Measurements from ENCODE around the gene SPTSSB. TPM values are rescaled to one million over a fixed set of nuclear protein-coding genes. Genes with fewer than 3 reads are reported as not detected.

SPTSSB gene
- total and polyA plus RNA-seq, 4 donors: under 0.01 to 1.0 (median 0.05) TPM

DNA sequence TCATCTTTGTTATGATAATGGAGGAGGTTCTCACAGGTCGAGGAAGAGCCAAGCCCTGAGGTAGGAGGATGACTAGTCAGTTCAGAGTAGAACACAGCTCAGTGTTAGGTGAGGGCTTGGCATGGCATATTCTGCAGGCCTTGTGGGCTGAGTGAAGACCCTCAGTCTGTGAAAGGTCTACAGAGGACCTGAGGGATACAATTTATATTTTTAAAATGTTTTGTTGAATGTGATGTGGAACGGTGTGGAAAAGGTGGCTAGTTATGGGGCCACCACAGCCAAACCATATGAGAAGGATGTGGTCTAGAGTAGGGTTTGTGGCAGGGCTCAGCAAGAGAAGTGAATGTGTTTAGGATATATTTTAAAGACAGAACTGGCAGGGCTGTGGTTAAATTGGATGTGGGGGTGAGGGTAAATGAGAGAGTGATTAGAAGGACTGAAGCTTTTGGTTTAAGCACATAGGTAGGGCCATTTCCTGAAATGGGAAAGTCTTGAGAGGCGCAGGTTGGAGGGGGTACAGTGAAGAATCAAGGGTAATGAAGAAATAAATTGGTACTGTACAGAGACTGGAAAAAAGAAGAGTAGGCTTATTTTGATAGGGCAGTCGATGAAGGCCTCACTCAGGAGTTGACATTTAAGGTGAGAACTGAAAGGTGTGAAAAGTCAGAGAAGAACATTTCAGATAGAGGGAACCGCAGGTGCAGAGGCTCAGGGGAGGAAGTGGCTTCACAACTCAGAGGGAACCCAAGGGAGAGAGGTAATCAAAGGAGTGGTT lies 60.5 kb downstream of the SPTSSB start:
- Histone ChIP-seq H3K4me1 (ENCODE audit: control insufficient read depth in 4 of 4, insufficient read depth in 4 of 4, low read length in 3 of 4) (no peaks in the 10 kb centered on the region), H3K27me3 (ENCODE audit: control insufficient read depth in 4 of 4, insufficient read depth in 4 of 4, low read length in 3 of 4) (no peaks in the 10 kb centered on the region), H3K36me3 (ENCODE audit: control insufficient read depth in 4 of 4, insufficient read depth in 3 of 4, low read depth in 1 of 4, low read length in 3 of 4) (no peaks in the 10 kb centered on the region), H3K9me3 (ENCODE audit: control insufficient read depth in 4 of 4, low read length in 3 of 4) (peaks cover 0 to 4% (median 0%) of the 10 kb centered on the region in 4 donors), H3K9ac (ENCODE audit: low read depth in 1 of 2, low read length in 2 of 2) (no peak overlapping the region), H3K27ac (ENCODE audit: low read depth in 1 of 2, low read length in 2 of 2) (no peak overlapping the region), H3K4me3 (ENCODE audit: low read depth in 1 of 3, low read length in 3 of 3) (no peak overlapping the region)
- TF ChIP-seq, protein P1, sequence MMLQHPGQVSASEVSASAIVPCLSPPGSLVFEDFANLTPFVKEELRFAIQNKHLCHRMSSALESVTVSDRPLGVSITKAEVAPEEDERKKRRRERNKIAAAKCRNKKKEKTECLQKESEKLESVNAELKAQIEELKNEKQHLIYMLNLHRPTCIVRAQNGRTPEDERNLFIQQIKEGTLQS (IDR thresholded peaks at IDR 0.05): no peak
- TF ChIP-seq RXRA (IDR thresholded peaks at IDR 0.05): no peak
- TF ChIP-seq GABPA (IDR thresholded peaks at IDR 0.05 in 1 of 2, conservative IDR thresholded peaks at IDR 0.05 in 1 of 2): no peak
- no peak for TF ChIP-seq RAD21 (IDR thresholded peaks at IDR 0.05)
- DNase-seq (ENCODE audit: low spot score): no peak
- 80% methylated on average over 5 of the region's 5 CpGs for WGBS

DNA sequence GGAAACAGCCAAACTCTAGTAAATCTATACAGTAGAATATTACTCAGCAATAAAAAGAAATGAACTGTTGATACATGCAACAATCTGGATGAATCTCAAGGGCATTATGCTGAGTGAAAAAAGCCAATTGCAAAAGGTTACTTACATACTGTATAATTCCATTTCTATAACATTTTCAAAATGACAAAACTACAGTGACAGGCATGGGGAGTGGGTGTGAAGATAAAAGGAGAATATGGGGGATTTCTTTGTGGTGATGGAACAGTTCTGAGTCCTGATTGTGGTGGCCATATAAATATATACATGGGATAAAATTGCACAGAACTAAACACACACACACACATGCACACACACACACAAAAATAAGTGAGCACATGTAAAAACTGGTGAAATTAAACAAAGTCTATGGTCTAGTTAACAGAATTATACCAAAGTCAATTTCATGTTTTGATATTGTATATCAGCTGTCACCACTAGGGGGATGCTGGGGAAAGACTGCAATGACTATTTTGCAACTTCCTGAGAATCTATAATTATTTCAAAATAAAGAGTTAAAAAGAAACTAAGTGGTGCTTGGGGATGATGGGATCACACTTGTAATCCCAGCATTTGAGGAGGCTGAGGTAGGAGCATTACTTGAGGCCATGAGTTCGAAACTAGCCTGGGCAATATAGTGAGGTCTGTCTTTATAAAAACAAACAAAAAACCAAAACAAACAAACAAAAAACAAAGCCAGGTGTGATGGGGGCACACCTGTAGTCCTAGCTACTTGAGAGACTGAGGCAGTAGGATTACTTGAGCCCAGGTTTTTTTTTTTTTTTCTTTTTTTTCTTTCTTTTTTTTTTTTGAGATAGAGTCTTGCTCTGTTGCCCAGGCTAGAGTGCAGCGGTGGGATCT lies 66.0 kb downstream of the SPTSSB start:
- Histone ChIP-seq H3K9ac (ENCODE audit: low read depth in 1 of 2, low read length in 2 of 2) (no peak overlapping the region), H3K4me1 (ENCODE audit: control insufficient read depth in 4 of 4, insufficient read depth in 4 of 4, low read length in 3 of 4) (no peaks in the 10 kb centered on the region), H3K36me3 (ENCODE audit: control insufficient read depth in 4 of 4, insufficient read depth in 3 of 4, low read depth in 1 of 4, low read length in 3 of 4) (no peaks in the 10 kb centered on the region), H3K4me3 (ENCODE audit: low read depth in 1 of 3, low read length in 3 of 3) (no peak overlapping the region), H3K27ac (ENCODE audit: low read depth in 1 of 2, low read length in 2 of 2) (no peak overlapping the region), H3K9me3 (ENCODE audit: control insufficient read depth in 4 of 4, low read length in 3 of 4) (peaks cover 0 to 4% (median 0%) of the 10 kb centered on the region in 4 donors), H3K27me3 (ENCODE audit: control insufficient read depth in 4 of 4, insufficient read depth in 4 of 4, low read length in 3 of 4) (no peaks in the 10 kb centered on the region)
- TF ChIP-seq HNF4G (IDR thresholded peaks at IDR 0.05) (no peak), RAD21 (IDR thresholded peaks at IDR 0.05) (peak; percentile 72 to 78)
- TF ChIP-seq, protein P2, sequence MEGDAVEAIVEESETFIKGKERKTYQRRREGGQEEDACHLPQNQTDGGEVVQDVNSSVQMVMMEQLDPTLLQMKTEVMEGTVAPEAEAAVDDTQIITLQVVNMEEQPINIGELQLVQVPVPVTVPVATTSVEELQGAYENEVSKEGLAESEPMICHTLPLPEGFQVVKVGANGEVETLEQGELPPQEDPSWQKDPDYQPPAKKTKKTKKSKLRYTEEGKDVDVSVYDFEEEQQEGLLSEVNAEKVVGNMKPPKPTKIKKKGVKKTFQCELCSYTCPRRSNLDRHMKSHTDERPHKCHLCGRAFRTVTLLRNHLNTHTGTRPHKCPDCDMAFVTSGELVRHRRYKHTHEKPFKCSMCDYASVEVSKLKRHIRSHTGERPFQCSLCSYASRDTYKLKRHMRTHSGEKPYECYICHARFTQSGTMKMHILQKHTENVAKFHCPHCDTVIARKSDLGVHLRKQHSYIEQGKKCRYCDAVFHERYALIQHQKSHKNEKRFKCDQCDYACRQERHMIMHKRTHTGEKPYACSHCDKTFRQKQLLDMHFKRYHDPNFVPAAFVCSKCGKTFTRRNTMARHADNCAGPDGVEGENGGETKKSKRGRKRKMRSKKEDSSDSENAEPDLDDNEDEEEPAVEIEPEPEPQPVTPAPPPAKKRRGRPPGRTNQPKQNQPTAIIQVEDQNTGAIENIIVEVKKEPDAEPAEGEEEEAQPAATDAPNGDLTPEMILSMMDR (IDR thresholded peaks at IDR 0.05; ENCODE audit: low read depth, low read length, missing input control): peak; percentile 57
- no peak for DNase-seq (ENCODE audit: low spot score)
- 94% methylated on average over 2 of the region's 2 CpGs for WGBS

DNA sequence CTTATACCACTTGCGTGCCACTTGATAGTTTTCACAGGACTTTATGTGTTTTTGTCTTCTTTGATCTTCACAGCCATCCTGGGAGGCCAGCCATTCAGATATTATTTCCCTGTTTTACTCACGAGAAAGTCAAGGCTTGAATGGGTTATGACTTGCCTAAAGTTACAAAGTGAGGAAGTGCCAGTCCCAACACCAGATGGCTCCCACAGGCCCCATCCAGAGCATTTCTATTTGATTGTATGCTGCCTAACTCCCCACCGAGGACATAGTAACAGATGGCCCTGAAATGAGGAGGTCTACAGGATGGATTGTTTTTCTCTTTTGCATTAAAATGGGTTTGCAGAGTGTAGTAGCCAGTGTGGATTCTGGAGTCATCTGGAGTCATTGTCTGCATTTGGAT lies 74.5 kb downstream of the SPTSSB start:
- H3K27me3 ChIP-seq (ENCODE audit: control insufficient read depth in 4 of 4, insufficient read depth in 4 of 4, low read length in 3 of 4): no peaks in the 10 kb centered on the region
- H3K27ac ChIP-seq (ENCODE audit: low read depth in 1 of 2, low read length in 2 of 2): no peak overlapping the region
- no peaks in the 10 kb centered on the region for H3K36me3 ChIP-seq (ENCODE audit: control insufficient read depth in 4 of 4, insufficient read depth in 3 of 4, low read depth in 1 of 4, low read length in 3 of 4)
- no peaks in the 10 kb centered on the region for H3K4me1 ChIP-seq (ENCODE audit: control insufficient read depth in 4 of 4, insufficient read depth in 4 of 4, low read length in 3 of 4)
- no peak for DNase-seq (ENCODE audit: low spot score)
- H3K4me3 ChIP-seq (ENCODE audit: low read depth in 1 of 3, low read length in 3 of 3): no peak overlapping the region
- H3K9me3 ChIP-seq (ENCODE audit: control insufficient read depth in 4 of 4, low read length in 3 of 4): peaks cover 0 to 10% (median 3%) of the 10 kb centered on the region in 4 donors
- H3K9ac ChIP-seq (ENCODE audit: low read depth in 1 of 2, low read length in 2 of 2): no peak overlapping the region
- 92% methylated on average over 3 of the region's 3 CpGs for WGBS
- TF ChIP-seq, protein P3, sequence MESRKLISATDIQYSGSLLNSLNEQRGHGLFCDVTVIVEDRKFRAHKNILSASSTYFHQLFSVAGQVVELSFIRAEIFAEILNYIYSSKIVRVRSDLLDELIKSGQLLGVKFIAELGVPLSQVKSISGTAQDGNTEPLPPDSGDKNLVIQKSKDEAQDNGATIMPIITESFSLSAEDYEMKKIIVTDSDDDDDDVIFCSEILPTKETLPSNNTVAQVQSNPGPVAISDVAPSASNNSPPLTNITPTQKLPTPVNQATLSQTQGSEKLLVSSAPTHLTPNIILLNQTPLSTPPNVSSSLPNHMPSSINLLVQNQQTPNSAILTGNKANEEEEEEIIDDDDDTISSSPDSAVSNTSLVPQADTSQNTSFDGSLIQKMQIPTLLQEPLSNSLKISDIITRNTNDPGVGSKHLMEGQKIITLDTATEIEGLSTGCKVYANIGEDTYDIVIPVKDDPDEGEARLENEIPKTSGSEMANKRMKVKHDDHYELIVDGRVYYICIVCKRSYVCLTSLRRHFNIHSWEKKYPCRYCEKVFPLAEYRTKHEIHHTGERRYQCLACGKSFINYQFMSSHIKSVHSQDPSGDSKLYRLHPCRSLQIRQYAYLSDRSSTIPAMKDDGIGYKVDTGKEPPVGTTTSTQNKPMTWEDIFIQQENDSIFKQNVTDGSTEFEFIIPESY (IDR thresholded peaks at IDR 0.05): no peak
- TF ChIP-seq FOXA1 (IDR thresholded peaks at IDR 0.05): no peak

All from liver (tissue), 9 donors.